ENCODE results near the gene ASTE1.
"Not testable (repeated sequence)": the region's sequence is repeated elsewhere in the genome, so short reads cannot be mapped to it uniquely, and the experiment has no call there.

ASTE1 gene

GRCh38 chr3:130973406-130973805 is 53.2 kb downstream of the ASTE1 start:
- no peak for DNase-seq (ENCODE audit: low read depth)
- TF ChIP-seq MAX (IDR thresholded peaks at IDR 0.05; ENCODE audit: low read depth, low read length): no peak
- TF ChIP-seq CTCF (IDR thresholded peaks at IDR 0.05; ENCODE audit: low read depth, low read length): no peak
- no peak overlapping the region for H3K4me3 ChIP-seq (ENCODE audit: low read depth, low read length)

DNA sequence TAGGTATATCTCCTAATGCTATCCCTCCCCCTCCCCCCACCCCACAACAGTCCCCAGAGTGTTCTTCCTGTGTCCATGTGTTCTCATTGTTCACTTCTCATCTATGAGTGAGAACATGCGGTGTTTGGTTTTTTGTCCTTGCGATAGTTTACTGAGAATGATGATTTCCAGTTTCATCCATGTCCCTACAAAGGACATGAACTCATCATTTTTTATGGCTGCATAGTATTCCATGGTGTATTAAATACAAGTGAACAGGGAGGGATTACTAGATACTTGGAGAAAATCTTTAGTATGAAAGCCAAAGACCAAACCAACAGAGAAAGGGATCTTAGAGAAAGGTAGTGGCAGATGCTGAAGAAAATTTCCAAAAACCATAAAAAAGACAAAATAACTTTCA is 54.0 kb downstream of the ASTE1 start:
- H3K4me3 ChIP-seq (ENCODE audit: low read depth, low read length); DNase-seq (ENCODE audit: low read depth): not testable (repeated sequence)

DNA sequence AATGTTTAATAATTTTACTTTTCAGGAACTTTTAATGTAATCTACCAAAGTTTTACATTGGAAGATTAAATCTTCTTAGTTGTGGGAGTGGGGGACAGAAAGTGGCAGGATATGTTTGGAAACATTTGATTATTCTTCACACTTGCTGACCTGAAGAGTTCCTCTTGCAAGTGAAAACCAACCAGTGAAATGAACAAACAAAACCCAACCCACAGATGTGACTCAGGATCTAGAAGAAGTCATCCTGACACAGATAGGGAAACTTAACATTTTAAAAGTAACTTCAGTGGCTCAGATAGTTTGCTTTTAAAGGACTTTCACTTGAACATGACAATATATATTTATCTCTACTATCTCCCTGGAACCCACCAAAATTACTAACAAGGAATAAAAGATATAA is 55.4 kb downstream of the ASTE1 start:
- DNase-seq (ENCODE audit: low read depth): no peak
- no peak for TF ChIP-seq POLR2A (IDR thresholded peaks at IDR 0.05; ENCODE audit: extremely low read depth, insufficient read length)
- TF ChIP-seq MAX (IDR thresholded peaks at IDR 0.05; ENCODE audit: low read depth, low read length): no peak
- no peak for TF ChIP-seq CTCF (IDR thresholded peaks at IDR 0.05; ENCODE audit: low read depth, low read length)
- TF ChIP-seq MYC (IDR thresholded peaks at IDR 0.05; ENCODE audit: low read depth, low read length): no peak
- H3K4me3 ChIP-seq (ENCODE audit: low read depth, low read length): no peak overlapping the region

- no peak for DNase-seq (ENCODE audit: low read depth)
- no peak overlapping the region for H3K4me3 ChIP-seq (ENCODE audit: low read depth, low read length)
- no peak for TF ChIP-seq MAX (IDR thresholded peaks at IDR 0.05; ENCODE audit: low read depth, low read length)
- no peak for TF ChIP-seq MYC (IDR thresholded peaks at IDR 0.05; ENCODE audit: low read depth, low read length)
- no peak for TF ChIP-seq CTCF (IDR thresholded peaks at IDR 0.05; ENCODE audit: low read depth, low read length)
- no peak for TF ChIP-seq POLR2A (IDR thresholded peaks at IDR 0.05; ENCODE audit: extremely low read depth, insufficient read length)
These were observed 57.0 kb downstream of the ASTE1 start for GRCh38 chr3:130969621-130970020.

DNA sequence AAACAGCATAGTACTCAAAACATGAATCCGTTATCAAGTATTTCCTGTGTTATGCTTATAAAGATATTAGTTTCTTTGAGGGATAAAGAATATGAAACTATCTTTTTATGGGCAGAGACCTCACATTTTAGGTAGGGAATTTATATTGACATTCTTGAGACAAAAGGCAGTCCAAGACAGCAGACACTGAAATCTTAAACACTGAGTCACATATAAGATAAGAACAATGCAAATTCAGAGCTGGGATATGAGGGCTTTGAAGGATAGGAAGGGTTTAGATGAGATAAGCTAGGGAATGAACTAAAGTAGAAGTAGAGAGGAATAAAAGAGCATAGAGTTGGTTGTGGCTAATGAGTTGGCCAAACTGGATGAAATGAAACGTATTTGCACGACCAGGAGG is 58.4 kb downstream of the ASTE1 start:
- TF ChIP-seq CTCF (IDR thresholded peaks at IDR 0.05; ENCODE audit: low read depth, low read length) (no peak), MAX (IDR thresholded peaks at IDR 0.05; ENCODE audit: low read depth, low read length) (no peak), MYC (IDR thresholded peaks at IDR 0.05; ENCODE audit: low read depth, low read length) (no peak), POLR2A (IDR thresholded peaks at IDR 0.05; ENCODE audit: extremely low read depth, insufficient read length) (no peak)
- no peak for DNase-seq (ENCODE audit: low read depth)
- no peak overlapping the region for H3K4me3 ChIP-seq (ENCODE audit: low read depth, low read length)

GRCh38 chr3:130967281-130967680 is 59.3 kb downstream of the ASTE1 start:
- TF ChIP-seq CTCF (IDR thresholded peaks at IDR 0.05; ENCODE audit: low read depth, low read length) (no peak), MAX (IDR thresholded peaks at IDR 0.05; ENCODE audit: low read depth, low read length) (no peak), MYC (IDR thresholded peaks at IDR 0.05; ENCODE audit: low read depth, low read length) (no peak), POLR2A (IDR thresholded peaks at IDR 0.05; ENCODE audit: extremely low read depth, insufficient read length) (no peak)
- DNase-seq (ENCODE audit: low read depth): no peak
- no peak overlapping the region for H3K4me3 ChIP-seq (ENCODE audit: low read depth, low read length)
